ENCODE data around the gene HLA-DRA. TPM values are rescaled to one million over a fixed set of nuclear protein-coding genes. Genes with fewer than 3 reads are reported as not detected.

Gene HLA-DRA
- total and polyA plus RNA-seq, 3 donors from 2014 or later: 23.4 to 626 (median 50.2) TPM

DNA sequence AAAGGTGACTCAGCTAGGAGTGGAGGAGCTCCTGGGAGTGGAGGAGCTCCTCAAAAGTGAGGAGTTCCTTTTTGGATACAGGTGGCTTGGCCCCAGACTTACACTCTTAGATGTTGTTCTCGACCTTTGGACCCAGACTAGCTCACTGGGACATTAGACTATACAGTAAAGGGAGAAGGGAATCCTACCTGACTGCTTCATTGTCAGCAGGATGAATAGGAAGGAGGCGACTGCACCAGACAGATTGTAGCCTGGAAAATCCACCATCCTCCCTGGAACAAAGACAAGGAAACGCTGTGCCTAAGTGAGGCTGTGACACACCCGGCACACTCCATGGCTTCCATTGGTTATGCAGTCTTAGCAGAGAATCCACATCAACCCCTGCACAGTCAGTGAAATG, 32.8 kb upstream of the HLA-DRA start, which contains the start of gene BTNL2:
Gene BTNL2, minus strand, starts transcription at position 325 of the 400 bp plus-strand sequence. Its CDS starts 58 bp downstream, at position 267.
- H3K4me3 ChIP-seq: no peak within 1 kb of the TSS
- H3K4me1 ChIP-seq: no peaks in the 10 kb centered on the region
- 80 to 93% methylated on average over 3 to 4 of the region's 4 CpGs for WGBS, 2 donors
- DNase-seq: no peak
- no peak within 1 kb of the TSS for H3K27ac ChIP-seq
- TF ChIP-seq, protein P1, sequence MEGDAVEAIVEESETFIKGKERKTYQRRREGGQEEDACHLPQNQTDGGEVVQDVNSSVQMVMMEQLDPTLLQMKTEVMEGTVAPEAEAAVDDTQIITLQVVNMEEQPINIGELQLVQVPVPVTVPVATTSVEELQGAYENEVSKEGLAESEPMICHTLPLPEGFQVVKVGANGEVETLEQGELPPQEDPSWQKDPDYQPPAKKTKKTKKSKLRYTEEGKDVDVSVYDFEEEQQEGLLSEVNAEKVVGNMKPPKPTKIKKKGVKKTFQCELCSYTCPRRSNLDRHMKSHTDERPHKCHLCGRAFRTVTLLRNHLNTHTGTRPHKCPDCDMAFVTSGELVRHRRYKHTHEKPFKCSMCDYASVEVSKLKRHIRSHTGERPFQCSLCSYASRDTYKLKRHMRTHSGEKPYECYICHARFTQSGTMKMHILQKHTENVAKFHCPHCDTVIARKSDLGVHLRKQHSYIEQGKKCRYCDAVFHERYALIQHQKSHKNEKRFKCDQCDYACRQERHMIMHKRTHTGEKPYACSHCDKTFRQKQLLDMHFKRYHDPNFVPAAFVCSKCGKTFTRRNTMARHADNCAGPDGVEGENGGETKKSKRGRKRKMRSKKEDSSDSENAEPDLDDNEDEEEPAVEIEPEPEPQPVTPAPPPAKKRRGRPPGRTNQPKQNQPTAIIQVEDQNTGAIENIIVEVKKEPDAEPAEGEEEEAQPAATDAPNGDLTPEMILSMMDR (IDR thresholded peaks at IDR 0.05): no peak
- no peak for TF ChIP-seq POLR2A (IDR thresholded peaks at IDR 0.05)
- no peaks in the 10 kb centered on the region for H3K36me3 ChIP-seq (ENCODE audit: low read depth, missing control alignments)
- no peaks in the 10 kb centered on the region for H3K9me3 ChIP-seq
- intact Hi-C loops (cut with DNase I; ENCODE audit: low total_unique reads): no loop called here
- H3K27me3 ChIP-seq: no peaks in the 10 kb centered on the region

DNA sequence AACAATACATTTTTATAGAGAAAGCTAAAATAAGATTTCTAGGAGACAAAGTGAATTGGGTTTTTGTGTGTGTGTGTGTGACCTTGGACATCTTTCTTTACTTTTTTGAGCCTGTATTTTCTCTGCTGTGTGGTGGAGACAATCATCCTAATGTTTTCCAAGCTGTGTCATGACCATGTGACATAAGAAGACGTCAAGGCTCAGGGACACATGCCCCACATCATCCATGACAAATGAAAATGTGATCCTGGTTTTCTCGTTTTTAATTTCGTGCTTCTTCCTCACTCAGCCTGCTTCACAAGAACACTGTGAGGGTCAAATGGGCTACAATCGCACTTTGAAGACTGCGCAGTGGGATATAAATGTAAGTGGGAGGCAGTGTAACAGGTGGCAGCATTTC, 28.8 kb upstream of the HLA-DRA start:
- H3K27ac ChIP-seq: no peak overlapping the region
- no peak overlapping the region for H3K4me3 ChIP-seq
- intact Hi-C loops (cut with DNase I; ENCODE audit: low total_unique reads): loop anchor here (10.0 kb wide), 3 partner anchors 166 to 384 kb away; no protein-coding TSS in a partner anchor
- H3K9me3 ChIP-seq: no peaks in the 10 kb centered on the region
- H3K4me1 ChIP-seq: no peaks in the 10 kb centered on the region
- TF ChIP-seq, protein P1 (IDR thresholded peaks at IDR 0.05): no peak
- no peak for TF ChIP-seq POLR2A (IDR thresholded peaks at IDR 0.05)
- DNase-seq: no peak
- 57 to 65% methylated on average over 5 of the region's 5 CpGs for WGBS, 2 donors
- no peaks in the 10 kb centered on the region for H3K36me3 ChIP-seq (ENCODE audit: low read depth, missing control alignments)
- H3K27me3 ChIP-seq: no peaks in the 10 kb centered on the region

DNA sequence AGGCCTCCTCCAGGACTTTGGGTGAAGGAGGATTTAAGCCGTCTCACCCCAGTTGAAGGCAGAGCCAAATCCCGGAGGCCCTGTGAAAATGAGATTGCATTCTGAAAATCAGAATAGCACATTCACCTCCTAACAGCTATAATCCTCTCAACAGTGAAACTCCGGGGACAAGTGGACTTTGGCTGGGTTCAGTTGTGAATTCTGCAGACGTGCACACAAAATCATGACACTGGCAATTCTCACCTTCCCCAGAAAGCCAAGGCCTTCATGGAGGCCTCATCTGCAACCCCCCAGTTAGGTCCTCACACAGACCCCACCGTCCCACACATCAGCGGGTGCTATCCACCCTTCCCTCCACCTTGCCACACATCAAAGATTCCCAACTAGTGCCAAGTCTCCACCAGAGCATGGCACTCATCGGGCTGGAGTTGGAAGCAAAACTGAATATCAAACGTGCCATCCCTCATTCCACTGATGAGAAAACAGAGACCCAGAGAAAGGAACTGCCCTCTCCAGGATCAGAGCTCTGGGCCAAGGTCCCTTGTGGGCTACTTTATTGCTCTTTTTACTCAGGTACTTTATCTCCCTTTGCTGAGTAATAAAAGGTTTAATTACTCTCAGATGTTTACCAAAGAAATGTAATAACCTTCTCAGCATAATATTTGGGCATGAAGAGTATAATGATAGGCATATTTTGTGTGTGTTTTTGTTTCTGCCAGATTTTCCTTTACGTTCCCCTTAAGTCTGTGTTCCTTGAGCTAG, 27.9 kb upstream of the HLA-DRA start:
- intact Hi-C loops (cut with DNase I; ENCODE audit: low total_unique reads): loop anchor here (10.0 kb wide), 3 partner anchors 167 to 383 kb away; no protein-coding TSS in a partner anchor
- TF ChIP-seq, protein P1 (IDR thresholded peaks at IDR 0.05): no peak
- no peak for TF ChIP-seq POLR2A (IDR thresholded peaks at IDR 0.05)

DNA sequence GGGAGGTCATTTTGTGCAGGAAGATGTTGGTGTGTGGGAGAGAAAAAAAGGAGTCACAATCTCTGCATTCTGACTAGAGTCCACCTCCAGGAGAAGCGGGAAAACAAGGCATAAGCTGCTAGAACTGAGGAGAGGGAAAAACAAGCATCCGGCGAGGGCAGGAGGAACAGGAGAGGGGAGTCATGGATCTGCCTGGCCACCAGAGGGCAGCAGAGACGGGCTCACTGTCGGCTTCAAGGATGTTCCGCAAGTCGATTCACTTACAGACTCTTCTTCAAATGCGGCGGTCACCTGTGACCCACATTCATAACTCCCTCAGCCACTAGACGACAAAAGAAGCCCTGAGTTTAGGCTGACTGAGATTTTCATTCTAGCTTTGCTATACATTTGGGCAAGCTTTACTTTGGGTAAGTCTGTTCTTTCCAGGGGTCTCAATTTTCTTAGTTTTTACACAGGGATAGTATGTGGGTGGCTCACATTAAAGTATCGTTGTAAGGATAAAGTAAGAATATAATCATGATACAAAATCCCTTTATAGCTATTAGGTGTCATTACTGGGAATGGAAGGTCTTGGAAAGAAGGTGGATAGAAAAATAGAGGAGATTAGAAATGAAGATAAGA, 26.1 kb upstream of the HLA-DRA start:
- WGBS, 2 donors: 4% methylated on average over 11 of the region's 11 CpGs
- Histone ChIP-seq H3K9me3 (no peaks in the 10 kb centered on the region), H3K36me3 (ENCODE audit: low read depth, missing control alignments) (no peaks in the 10 kb centered on the region), H3K4me3 (no peak overlapping the region), H3K4me1 (no peaks in the 10 kb centered on the region), H3K27me3 (no peaks in the 10 kb centered on the region), H3K27ac (no peak overlapping the region)
- TF ChIP-seq POLR2A (IDR thresholded peaks at IDR 0.05): no peak
- TF ChIP-seq, protein P1 (IDR thresholded peaks at IDR 0.05): peak; percentile 84 to 91 (median 87)
- intact Hi-C loops (cut with DNase I; ENCODE audit: low total_unique reads): loop anchor here (10.0 kb wide), 3 partner anchors 169 to 381 kb away; no protein-coding TSS in a partner anchor
- DNase-seq: peak; percentile 91

More for the DNA sequence above, 27.9 kb upstream of the HLA-DRA start:
- H3K27ac ChIP-seq: no peak overlapping the region
- H3K9me3 ChIP-seq: no peaks in the 10 kb centered on the region
- no peaks in the 10 kb centered on the region for H3K27me3 ChIP-seq
- no peaks in the 10 kb centered on the region for H3K4me1 ChIP-seq
- no peaks in the 10 kb centered on the region for H3K36me3 ChIP-seq (ENCODE audit: low read depth, missing control alignments)
- WGBS, 2 donors: 86 to 87% methylated on average over 9 of the region's 9 CpGs
- H3K4me3 ChIP-seq: no peak overlapping the region
- DNase-seq: no peak

Data from testis (tissue), 3 donors.